Lung (tissue), 12 donors: Measurements from ENCODE around the gene HECA. TPM values are rescaled to one million over a fixed set of nuclear protein-coding genes. Genes with fewer than 3 reads are reported as not detected.
"Not testable (repeated sequence)": the region's sequence is repeated elsewhere in the genome, so short reads cannot be mapped to it uniquely, and the experiment has no call there.

Source experiments
- ATAC-seq: fragments of 200-7000 bp; cut with Tn5 transposase; one replicate; pipeline ENCODE4 v1.9.1; 2020; ENCODE audit warnings: moderate number of reproducible peaks; ENCODE audit not compliant: insufficient read depth, low FRiP score
- DNase-seq, 3 donors: peaks; one replicate each; pipeline ENCODE4 v3.0.0-alpha.2; 2013 to 2017
- H3K27ac ChIP-seq, 2 donors: one replicate each; pipeline ENCODE4 v1.5.1; 2013; ENCODE audit warnings: mild to moderate bottlenecking in 2 of 2, moderate library complexity in 2 of 2, control low read depth in 1 of 2, inconsistent platforms in 1 of 2, low read depth in 1 of 2, low read length in 1 of 2
- H3K27me3 ChIP-seq, 3 donors: one replicate each; pipeline ENCODE4 v1.5.1; 2013; ENCODE audit warnings: low read length in 2 of 3; ENCODE audit not compliant: control insufficient read depth in 3 of 3, insufficient read depth in 3 of 3
- H3K36me3 ChIP-seq, 4 donors: one replicate each; pipeline ENCODE4 v1.5.1; 2013; ENCODE audit warnings: low read length in 4 of 4, mild to moderate bottlenecking in 1 of 4, moderate library complexity in 1 of 4; ENCODE audit not compliant: control insufficient read depth in 4 of 4, insufficient read depth in 4 of 4
- H3K4me1 ChIP-seq, 5 donors: one replicate each; pipeline ENCODE4 v1.5.1; 2013; ENCODE audit warnings: low read length in 5 of 5, mild to moderate bottlenecking in 2 of 5, moderate library complexity in 1 of 5; ENCODE audit not compliant: control insufficient read depth in 5 of 5, insufficient read depth in 5 of 5
- H3K4me3 ChIP-seq: one replicate; pipeline ENCODE4 v1.5.1; 2013; ENCODE audit warnings: mild to moderate bottlenecking, control low read depth, moderate library complexity
- H3K9ac ChIP-seq, 2 donors: one replicate each; pipeline ENCODE4 v1.5.1; 2013; ENCODE audit warnings: low read length in 2 of 2, control low read depth in 1 of 2; ENCODE audit not compliant: insufficient read depth in 1 of 2
- H3K9me3 ChIP-seq, 4 donors: one replicate each; pipeline ENCODE4 v1.5.1; 2013; ENCODE audit warnings: low read length in 3 of 4, mild to moderate bottlenecking in 1 of 4, moderate library complexity in 1 of 4; ENCODE audit not compliant: control insufficient read depth in 4 of 4, insufficient read depth in 3 of 4
- WGBS, 2 donors: extraction: QIAGEN DNeasy Blood & Tissue Kit; methylation state at CpG; one replicate each; pipeline ENCODE4 v1.1.7; 2013; 5-methylcytosine and 5-hydroxymethylcytosine counted together
- polyA plus RNA-seq, 2 donors: library from polyadenylated mRNA; stranded (reverse); fragments of 200-250 nt; gene quantifications; one replicate each; pipeline ENCODE4 v1.2.1, GENCODE V29; 2013
- total RNA-seq, 2 donors: library from RNA; depleted of rRNA in 1 of 2; stranded (reverse); fragments of >200 nt in 1 of 2; gene quantifications; one replicate each; pipeline ENCODE4 v1.2.1, GENCODE V29; 2014 to 2021
- TF ChIP-seq, protein P1 (sequence below): IDR thresholded peaks from 2 replicates; pipeline ENCODE4 v1.5.1; 2012; ENCODE audit warnings: mild to moderate bottlenecking; ENCODE audit errors: control extremely low read depth, extremely low read depth
- donor health status: control.
- donor health status: control.
- donor health status: Bipolar disorder and iron deficiency.
- donor health status: healthy.
- donor health status: DM: yes; HTN: yes; CAD: no.

The HECA gene
- total and polyA plus RNA-seq, 4 donors: 12.1 to 37.6 (median 21.8) TPM

GRCh38 chr6:139204978-139205377 lies 70.1 kb downstream of the HECA start:
- Histone ChIP-seq H3K4me3 (no peak overlapping the region), H3K9ac (no peak overlapping the region), H3K27me3 (no peaks in the 10 kb centered on the region), H3K9me3 (peaks cover 0 to 3% (median under 1%) of the 10 kb centered on the region in 4 donors), H3K27ac (no peak overlapping the region), H3K4me1 (no peaks in the 10 kb centered on the region), H3K36me3 (no peaks in the 10 kb centered on the region)
- DNase-seq (no peak), ATAC-seq (no peak)
- 93 to 94% methylated on average over 2 of the region's 2 CpGs for WGBS, 2 donors
- TF ChIP-seq, protein P1, sequence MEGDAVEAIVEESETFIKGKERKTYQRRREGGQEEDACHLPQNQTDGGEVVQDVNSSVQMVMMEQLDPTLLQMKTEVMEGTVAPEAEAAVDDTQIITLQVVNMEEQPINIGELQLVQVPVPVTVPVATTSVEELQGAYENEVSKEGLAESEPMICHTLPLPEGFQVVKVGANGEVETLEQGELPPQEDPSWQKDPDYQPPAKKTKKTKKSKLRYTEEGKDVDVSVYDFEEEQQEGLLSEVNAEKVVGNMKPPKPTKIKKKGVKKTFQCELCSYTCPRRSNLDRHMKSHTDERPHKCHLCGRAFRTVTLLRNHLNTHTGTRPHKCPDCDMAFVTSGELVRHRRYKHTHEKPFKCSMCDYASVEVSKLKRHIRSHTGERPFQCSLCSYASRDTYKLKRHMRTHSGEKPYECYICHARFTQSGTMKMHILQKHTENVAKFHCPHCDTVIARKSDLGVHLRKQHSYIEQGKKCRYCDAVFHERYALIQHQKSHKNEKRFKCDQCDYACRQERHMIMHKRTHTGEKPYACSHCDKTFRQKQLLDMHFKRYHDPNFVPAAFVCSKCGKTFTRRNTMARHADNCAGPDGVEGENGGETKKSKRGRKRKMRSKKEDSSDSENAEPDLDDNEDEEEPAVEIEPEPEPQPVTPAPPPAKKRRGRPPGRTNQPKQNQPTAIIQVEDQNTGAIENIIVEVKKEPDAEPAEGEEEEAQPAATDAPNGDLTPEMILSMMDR: no peak

GRCh38 chr6:139205843-139206242 lies 71.0 kb downstream of the HECA start:
- Histone ChIP-seq H3K27me3 (no peaks in the 10 kb centered on the region), H3K27ac (no peak overlapping the region), H3K4me3 (no peak overlapping the region), H3K36me3 (no peaks in the 10 kb centered on the region), H3K9me3 (peaks cover 0 to 4% (median 2%) of the 10 kb centered on the region in 4 donors), H3K9ac (no peak overlapping the region), H3K4me1 (no peaks in the 10 kb centered on the region)
- ATAC-seq: no peak
- WGBS, 2 donors: 94% methylated on average over 3 of the region's 3 CpGs
- TF ChIP-seq, protein P1: no peak
- DNase-seq: no peak

DNA sequence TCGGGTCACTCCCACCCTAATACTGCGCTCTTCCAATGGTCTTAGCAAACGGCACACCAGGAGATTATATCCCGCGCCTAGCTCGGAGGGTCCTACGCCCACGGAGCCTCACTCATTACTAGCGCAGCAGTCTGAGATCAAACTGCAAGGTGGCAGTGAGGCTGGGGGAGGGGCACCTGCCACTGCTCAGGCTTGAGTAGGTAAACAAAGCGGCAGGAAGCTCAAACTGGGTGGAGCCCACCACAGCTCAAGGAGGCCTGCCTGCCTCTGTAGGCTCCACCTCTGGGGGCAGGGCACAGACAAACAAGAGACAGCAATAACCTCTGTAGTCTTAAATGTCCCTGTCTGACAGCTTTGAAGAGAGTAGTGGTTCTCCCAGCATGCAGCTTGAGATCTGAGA lies 75.9 kb downstream of the HECA start:
- 94 to 97% methylated on average over 9 to 10 of the region's 10 CpGs for WGBS, 2 donors
- not testable (repeated sequence) for H3K4me3 ChIP-seq, H3K4me1 ChIP-seq, H3K27me3 ChIP-seq, H3K9ac ChIP-seq, H3K27ac ChIP-seq, H3K36me3 ChIP-seq, H3K9me3 ChIP-seq, DNase-seq, ATAC-seq

GRCh38 chr6:139212460-139212859 lies 77.6 kb downstream of the HECA start:
- H3K27me3 ChIP-seq, H3K9ac ChIP-seq, H3K27ac ChIP-seq, ATAC-seq, H3K9me3 ChIP-seq, H3K36me3 ChIP-seq, H3K4me1 ChIP-seq, DNase-seq, H3K4me3 ChIP-seq: not testable (repeated sequence)
- WGBS, 2 donors: 100% methylated on average over 1 of the region's 2 CpGs; no CpG with 5 or more reads in 1 of the 2 donors
